HG03060 (cell line): ENCODE results near the gene INO80B.
"Not testable (repeated sequence)": the region's sequence is repeated elsewhere in the genome, so short reads cannot be mapped to it uniquely, and the experiment has no call there.

Source experiments
- ATAC-seq: cut with Tn5 transposase; IDR thresholded peaks from one replicate; pipeline ENCODE4 v1.9.1; 2021; ENCODE audit warnings: low read depth, moderate number of reproducible peaks; ENCODE audit not compliant: unreplicated experiment

The INO80B gene

DNA sequence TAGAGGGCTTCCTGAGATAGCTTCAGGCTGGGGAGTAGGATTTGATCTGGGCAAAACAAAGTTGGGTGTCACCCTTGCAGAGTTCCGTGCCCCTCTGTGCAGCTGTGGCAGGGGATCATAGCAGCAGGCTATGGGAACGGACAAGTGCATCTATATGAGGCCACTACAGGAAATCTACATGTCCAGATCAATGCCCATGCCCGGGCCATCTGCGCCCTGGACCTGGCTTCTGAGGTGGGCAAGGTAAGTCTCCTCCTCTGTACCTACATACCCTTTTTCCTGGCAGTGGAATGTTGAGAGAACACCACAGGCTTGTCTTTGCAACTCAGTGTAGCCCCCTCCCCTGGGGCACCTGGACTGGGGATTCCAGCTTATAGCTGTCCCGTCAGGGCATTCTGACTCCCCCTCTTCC, 29.9 kb upstream of the INO80B start:
- ATAC-seq, result no peak

GRCh38 chr2:74425523-74425922, 29.4 kb upstream of the INO80B start:
- ATAC-seq, result no peak

GRCh38 chr2:74426181-74426758, 28.6 kb upstream of the INO80B start:
- no peak for ATAC-seq

GRCh38 chr2:74427551-74427950, 27.3 kb upstream of the INO80B start:
- no peak for ATAC-seq

GRCh38 chr2:74428675-74429074, 26.2 kb upstream of the INO80B start:
- no peak for ATAC-seq

DNA sequence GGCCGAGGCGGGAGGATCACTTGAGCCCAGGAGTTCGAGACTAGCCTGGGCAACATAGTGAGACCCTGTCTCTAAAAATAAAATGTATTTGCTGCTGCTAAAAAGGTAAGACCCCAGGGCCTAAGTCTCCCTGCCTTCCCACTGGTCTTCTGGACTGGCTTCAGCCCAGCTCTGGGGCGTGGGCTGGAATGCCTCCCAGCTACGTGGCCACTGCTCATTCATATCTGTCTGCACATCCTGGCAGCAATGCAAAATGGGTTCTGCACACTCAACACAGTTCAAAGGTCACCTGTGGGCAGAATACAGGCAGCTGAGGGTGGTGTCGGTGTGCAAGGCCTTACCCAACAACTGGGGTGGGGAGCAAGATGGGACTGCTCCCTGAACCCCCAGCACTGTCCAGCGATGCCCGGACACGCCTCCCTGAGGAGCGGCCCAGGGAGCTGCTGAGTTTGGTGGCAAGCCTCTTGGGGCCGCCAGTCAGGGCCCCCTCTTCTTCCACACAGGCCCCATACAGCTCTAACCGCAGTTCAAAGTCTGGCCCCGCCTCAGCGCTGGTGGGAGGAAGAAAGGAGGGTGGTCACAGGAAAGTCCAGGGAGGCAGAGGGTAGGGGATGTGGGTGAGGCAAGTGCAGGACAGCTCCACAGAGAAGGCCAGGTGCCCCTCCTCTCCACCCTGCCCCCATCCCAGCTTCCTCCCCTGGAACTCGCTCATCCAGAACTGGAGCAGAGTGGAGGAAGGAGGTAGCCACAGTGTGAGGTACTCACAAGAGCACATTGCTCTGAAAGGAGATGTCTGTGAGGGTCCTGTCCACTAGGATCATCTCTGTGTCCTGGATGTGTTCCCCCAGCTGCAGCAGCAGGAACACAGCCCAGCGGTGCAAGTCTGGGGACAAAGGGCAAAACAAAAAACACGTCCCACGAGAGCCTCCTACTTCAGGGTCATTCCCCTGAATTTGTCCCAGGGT, 25.1 kb upstream of the INO80B start:
- no peak for ATAC-seq

DNA sequence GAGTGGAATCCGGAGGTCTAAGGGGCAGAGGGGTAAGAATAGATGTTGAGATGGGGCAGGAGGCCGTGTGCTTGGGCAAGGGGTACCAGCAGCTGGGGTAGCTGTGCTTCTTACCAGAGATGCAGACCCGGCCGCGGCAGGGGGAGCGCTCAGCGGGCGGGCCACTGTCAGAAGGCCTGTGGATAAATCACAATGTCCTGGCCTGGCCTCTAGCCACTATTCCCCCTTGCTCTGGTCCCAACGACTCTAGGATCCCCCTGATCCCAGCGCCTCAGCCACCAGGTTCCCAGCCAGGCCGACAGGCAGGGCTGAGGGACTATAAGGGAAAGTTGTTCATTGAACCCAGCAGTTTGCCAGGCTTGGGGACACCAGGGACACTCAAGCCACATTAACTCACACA, 24.4 kb upstream of the INO80B start:
- ATAC-seq, result no peak

GRCh38 chr2:74436111-74436805, 18.6 kb upstream of the INO80B start:
- no peak for ATAC-seq

DNA sequence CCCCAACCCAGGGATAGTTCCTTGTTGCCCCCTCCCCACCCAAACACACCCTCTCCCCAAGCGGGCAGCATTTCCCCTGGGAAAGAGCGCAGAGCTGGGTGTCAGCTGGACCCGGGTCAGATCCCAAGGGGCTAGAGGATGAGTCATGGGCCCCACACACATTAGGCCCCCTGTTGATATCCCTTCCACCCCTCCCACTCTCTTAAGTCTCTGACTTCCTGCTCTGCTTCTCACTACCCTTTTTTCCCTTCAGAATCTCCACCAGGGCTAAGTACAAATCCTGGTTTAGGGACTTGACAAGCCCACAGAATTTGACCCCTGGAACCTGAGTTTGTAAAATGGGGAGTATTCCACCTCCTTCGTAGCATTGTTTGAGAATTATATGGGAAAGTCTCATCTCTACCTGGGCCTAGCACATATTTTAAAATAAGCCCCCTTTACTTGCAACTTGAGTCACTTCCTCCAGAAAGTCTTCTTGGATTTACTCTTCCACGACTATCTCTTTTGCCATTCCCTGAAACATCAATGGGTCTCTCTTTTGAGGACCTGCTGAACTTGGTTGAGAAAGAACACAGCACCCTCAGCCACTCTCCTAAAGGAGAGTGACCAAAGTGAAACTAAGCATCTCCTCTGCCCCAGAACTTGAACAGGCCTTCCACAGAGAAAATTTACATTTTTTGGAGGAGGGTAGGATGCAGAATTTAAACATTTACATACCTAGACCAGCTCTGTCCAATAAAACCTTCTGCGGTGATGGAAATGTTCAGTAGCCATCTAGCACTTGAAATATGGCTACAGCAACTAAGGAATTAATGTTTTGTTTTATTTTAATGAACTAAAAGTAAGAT, 17.8 kb upstream of the INO80B start:
- no peak for ATAC-seq

GRCh38 chr2:74438248-74438647, 16.6 kb upstream of the INO80B start:
- ATAC-seq, result no peak

DNA sequence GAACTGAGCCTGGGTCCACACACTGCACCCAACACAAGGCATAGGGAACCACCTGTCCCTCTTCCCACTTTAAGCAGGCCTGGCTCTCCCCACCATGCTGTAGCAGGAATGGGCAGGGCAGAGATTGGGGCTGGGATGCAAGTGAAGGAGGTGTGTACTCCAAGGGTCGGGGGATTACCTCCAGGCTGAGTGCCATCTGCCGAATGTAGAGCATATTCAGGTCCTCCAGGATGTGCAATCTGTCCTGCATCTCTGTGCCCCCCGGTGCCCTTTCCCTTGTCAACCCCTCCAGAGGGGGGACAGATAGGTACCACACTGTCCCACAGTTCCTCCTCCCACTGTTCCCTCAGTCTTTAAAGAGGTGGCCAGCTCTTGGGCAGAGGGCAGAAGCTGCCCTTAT, 15.5 kb upstream of the INO80B start:
- no peak for ATAC-seq

- no peak for ATAC-seq
Measured at GRCh38 chr2:74439803-74440377, 15.0 kb upstream of the INO80B start.

DNA sequence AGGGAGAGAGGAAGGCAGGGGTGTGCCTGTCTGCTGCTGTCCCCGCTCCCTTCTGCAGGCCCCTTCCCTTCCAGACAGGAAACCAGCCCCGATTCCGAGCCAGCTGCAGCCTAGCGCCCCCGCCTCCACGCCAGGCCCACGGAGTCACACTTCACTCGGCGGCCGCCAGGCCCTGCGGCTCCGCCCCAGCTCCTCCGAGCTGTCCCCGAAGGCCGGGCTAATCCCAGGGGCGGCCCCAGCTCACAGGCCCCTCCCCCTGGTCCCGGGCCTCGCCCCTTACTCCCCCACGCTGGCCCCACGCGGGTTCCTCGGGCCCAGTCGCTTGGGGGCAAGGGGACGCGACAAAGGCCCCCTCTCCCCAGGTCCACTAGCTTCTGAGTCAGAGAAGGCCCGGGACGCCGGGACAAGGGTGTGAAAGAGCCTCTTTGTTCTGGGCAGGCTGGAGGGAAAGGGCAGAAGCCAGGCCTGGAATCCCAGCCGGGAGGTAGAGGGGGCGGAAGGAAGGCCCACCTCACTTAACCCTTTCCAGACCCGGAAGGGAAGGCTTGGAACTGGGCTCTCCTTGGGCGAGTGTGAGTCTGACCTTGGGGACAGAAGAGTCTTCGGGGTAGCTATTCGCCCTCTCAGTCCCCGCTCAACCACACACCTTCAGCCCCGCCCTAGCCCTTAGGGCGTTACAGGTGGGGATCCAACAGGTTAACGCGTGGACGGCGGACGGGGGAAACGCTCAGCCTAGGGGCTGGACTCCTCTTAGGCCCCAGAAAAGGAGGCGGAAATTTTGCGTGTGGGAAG, 14.3 kb upstream of the INO80B start:
- ATAC-seq, result peak; percentile 57

GRCh38 chr2:74441170-74441689, 13.7 kb upstream of the INO80B start:
- no peak for ATAC-seq

DNA sequence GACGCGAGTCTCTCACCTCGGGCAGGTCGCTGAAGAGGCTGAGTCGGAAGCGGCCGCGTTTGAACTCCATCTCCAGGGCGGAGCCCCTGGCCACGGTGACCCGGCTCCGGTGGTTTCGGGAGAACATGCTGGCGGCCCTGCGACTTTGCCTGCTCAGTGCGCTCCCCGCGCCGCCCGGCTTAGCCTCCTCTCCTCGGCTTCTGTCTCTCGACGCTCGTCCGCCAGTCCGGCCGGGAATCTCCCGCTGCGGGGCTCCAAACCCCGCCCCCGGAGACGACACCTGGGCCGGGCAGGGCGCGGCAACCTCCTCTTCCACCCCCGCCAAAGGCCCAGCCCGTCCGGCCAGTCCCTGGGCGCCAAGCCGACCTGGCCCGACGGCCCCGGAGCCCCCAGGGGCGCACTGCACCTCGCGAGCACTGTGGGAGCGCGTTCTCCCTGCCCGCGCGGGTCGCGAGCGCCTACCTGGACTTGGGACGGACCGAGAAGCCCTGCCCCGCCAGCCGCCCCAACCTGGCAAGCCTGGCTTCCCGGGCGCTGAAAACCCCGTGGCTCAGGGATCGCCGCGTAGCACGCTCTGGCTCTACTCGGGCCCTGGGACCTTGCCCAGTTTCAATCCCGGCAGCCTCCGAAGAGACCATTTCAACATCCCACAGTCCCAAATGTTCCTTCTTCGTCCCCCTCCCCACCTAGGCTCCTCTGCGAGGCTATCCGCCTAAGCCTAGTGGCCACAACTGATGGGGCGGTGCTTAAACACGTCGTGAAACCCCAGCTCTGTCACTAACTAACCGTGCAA, 13.0 kb upstream of the INO80B start, which contains the start of gene RTKN:
Gene RTKN (minus strand): TSS at position 248 of the 793 bp plus-strand sequence. CDS start 121 bp downstream, at position 127.
- ATAC-seq, result no peak

DNA sequence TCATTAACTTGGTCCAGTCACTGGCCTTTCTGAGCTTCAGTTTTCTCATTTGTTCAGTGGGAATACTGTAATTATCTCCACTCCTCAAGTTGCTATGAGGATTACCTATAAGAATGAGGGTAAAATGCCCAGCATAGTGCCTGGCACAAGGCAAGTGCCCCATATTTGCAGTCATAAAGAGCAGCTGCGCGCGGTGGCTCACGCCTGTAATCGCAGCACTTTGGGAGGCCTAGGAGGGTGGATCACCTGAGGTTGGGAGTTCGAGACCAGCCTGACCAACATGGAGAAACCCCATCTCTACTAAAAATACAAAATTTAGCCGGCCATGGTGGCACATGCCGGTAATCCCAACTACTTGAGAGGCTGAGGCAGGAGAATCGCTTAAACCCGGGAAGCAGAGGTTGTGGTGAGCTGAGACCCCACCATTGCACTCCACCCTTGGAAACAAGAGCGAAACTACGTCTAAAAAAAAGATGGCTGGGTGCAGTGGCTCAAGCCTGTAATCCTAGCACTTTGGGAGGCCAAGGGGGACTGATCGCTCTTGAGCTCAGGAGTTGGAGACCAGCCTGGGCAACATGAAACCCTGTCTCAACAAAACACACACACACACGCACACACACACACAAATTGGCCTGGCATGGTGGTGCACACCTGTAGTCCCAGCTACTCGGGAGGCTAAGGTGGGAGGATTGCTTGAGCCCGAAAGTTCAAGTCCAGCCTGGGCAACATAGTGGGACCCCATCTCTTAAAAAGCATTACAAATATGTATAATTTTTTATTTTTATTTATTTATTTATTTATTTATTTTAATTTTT, 12.2 kb upstream of the INO80B start:
- ATAC-seq, result not testable (repeated sequence)
